ENCODE results near the gene MRPL32. TPM values are rescaled to one million over a fixed set of nuclear protein-coding genes. Genes with fewer than 3 reads are reported as not detected.
"Not testable (repeated sequence)": the region's sequence is repeated elsewhere in the genome, so short reads cannot be mapped to it uniquely, and the experiment has no call there.

The MRPL32 gene
- total RNA-seq = 47.9 and 63.9 TPM in 2 replicates

- DNase-seq (ENCODE audit: low read depth in 2 of 2) = peak; percentile 98
Observed at GRCh38 chr7:42931834-42932651, at the start of gene MRPL32, which contains the start of gene PSMA2. Gene MRPL32, plus strand, starts transcription at chr7:42932376. Its CDS starts 11 bp downstream, at chr7:42932387. Gene PSMA2, minus strand, starts transcription at chr7:42932174. Its CDS starts 16 bp downstream, at chr7:42932158.

GRCh38 chr7:42883950-42884349 lies 48.2 kb upstream of the MRPL32 start:
- DNase-seq (ENCODE audit: low read depth in 2 of 2) = no peak

GRCh38 chr7:42885183-42885582 lies 47.0 kb upstream of the MRPL32 start:
- DNase-seq (ENCODE audit: low read depth in 2 of 2) = not testable (repeated sequence)

- DNase-seq (ENCODE audit: low read depth in 2 of 2) = peak in 1 of 2 donors; percentile 11
Observed at GRCh38 chr7:42886129-42886528, 46.0 kb upstream of the MRPL32 start.

GRCh38 chr7:42886893-42887505 lies 45.2 kb upstream of the MRPL32 start:
- DNase-seq (ENCODE audit: low read depth in 2 of 2) = no peak

GRCh38 chr7:42893346-42894240 lies 38.6 kb upstream of the MRPL32 start:
- DNase-seq (ENCODE audit: low read depth in 2 of 2) = no peak

- no peak for DNase-seq (ENCODE audit: low read depth in 2 of 2)
Observed at GRCh38 chr7:42900842-42901241, 31.3 kb upstream of the MRPL32 start.

GRCh38 chr7:42902331-42902730 lies 29.8 kb upstream of the MRPL32 start:
- DNase-seq (ENCODE audit: low read depth in 2 of 2) = no peak

GRCh38 chr7:42906181-42906580 lies 26.0 kb upstream of the MRPL32 start:
- no peak for DNase-seq (ENCODE audit: low read depth in 2 of 2)

GRCh38 chr7:42907316-42907715 lies 24.9 kb upstream of the MRPL32 start:
- DNase-seq (ENCODE audit: low read depth in 2 of 2) = no peak

GRCh38 chr7:42910306-42910705 lies 21.9 kb upstream of the MRPL32 start:
- no peak for DNase-seq (ENCODE audit: low read depth in 2 of 2)

GRCh38 chr7:42911454-42912447 lies 20.4 kb upstream of the MRPL32 start, which contains the start of gene C7orf25:
Gene C7orf25, minus strand, starts transcription at chr7:42912070. Its CDS starts 1,170 bp downstream, at chr7:42910900.
- peak; percentile 94 to 96 for DNase-seq (ENCODE audit: low read depth in 2 of 2)

GRCh38 chr7:42913591-42913990 lies 18.6 kb upstream of the MRPL32 start:
- no peak for DNase-seq (ENCODE audit: low read depth in 2 of 2)

- DNase-seq (ENCODE audit: low read depth in 2 of 2) = no peak
Observed at GRCh38 chr7:42914009-42914408, 18.2 kb upstream of the MRPL32 start.

- DNase-seq (ENCODE audit: low read depth in 2 of 2) = peak; percentile 1 to 77
Observed at GRCh38 chr7:42914421-42915045, 17.6 kb upstream of the MRPL32 start.

- no peak for DNase-seq (ENCODE audit: low read depth in 2 of 2)
Observed at GRCh38 chr7:42915356-42915755, 16.8 kb upstream of the MRPL32 start.

GRCh38 chr7:42922017-42922753 lies 10.0 kb upstream of the MRPL32 start:
- DNase-seq (ENCODE audit: low read depth in 2 of 2) = no peak

GRCh38 chr7:42924223-42924838 lies 7.8 kb upstream of the MRPL32 start:
- no peak for DNase-seq (ENCODE audit: low read depth in 2 of 2)

- no peak for DNase-seq (ENCODE audit: low read depth in 2 of 2)
Observed at GRCh38 chr7:42925630-42926029, 6.5 kb upstream of the MRPL32 start.

Measured in lung microvascular endothelial cell (primary cell).